HL-60/S4 treated with retinoic acid at 250 ng/mL for 4 days and 3 days (cell line): ENCODE measurements around the gene OTOP3.
"Not testable (repeated sequence)": the region's sequence is repeated elsewhere in the genome, so short reads cannot be mapped to it uniquely, and the experiment has no call there.

ENCODE experiments used
- in situ Hi-C: fragments of 300-500 bp; cut with MboI; formaldehyde crosslinking; loops from 2 replicates; pipeline ENCODE4 v1.7.0; 2022; ENCODE audit warnings: low sequenced_read_pairs

OTOP3 gene

GRCh38 chr17:74935585-74936469, at the start of gene OTOP3:
Gene OTOP3 (plus strand): TSS chr17:74935898. CDS start chr17:74935922, 24 bp downstream.
- in situ Hi-C loops: no loop called here

GRCh38 chr17:74888469-74888868, 47.2 kb upstream of the OTOP3 start:
- in situ Hi-C loops: no loop called here

GRCh38 chr17:74890554-74890953, 45.1 kb upstream of the OTOP3 start:
- in situ Hi-C loops: no loop called here

GRCh38 chr17:74892013-74892841, 43.5 kb upstream of the OTOP3 start:
- in situ Hi-C loops: no loop called here

GRCh38 chr17:74892974-74893911, 42.5 kb upstream of the OTOP3 start, which contains the start of gene FADS6:
Gene FADS6 (minus strand): TSS chr17:74893633. CDS start chr17:74893595, 38 bp downstream.
- in situ Hi-C loops: no loop called here

- in situ Hi-C loops: no loop called here
These were observed 41.6 kb upstream of the OTOP3 start for GRCh38 chr17:74893936-74894671.

- in situ Hi-C loops: no loop called here
These were observed 37.2 kb upstream of the OTOP3 start for GRCh38 chr17:74898376-74898946.

- in situ Hi-C loops: no loop called here
These were observed 35.5 kb upstream of the OTOP3 start for GRCh38 chr17:74900208-74900607.

- in situ Hi-C loops: no loop called here
These were observed 34.2 kb upstream of the OTOP3 start for GRCh38 chr17:74901353-74902135.

- in situ Hi-C loops: no loop called here
These were observed 32.7 kb upstream of the OTOP3 start for GRCh38 chr17:74903034-74903433.

- in situ Hi-C loops: no loop called here
These were observed 32.0 kb upstream of the OTOP3 start for GRCh38 chr17:74903671-74904070.

GRCh38 chr17:74904687-74905409, 30.9 kb upstream of the OTOP3 start:
- in situ Hi-C loops: no loop called here

GRCh38 chr17:74906214-74906793, 29.4 kb upstream of the OTOP3 start:
- in situ Hi-C loops: not testable (repeated sequence)

- in situ Hi-C loops: no loop called here
These were observed 28.7 kb upstream of the OTOP3 start for GRCh38 chr17:74907012-74907411.

- in situ Hi-C loops: not testable (repeated sequence)
These were observed 26.6 kb upstream of the OTOP3 start for GRCh38 chr17:74909097-74909496.

GRCh38 chr17:74911423-74911822, 24.3 kb upstream of the OTOP3 start:
- in situ Hi-C loops: not testable (repeated sequence)

GRCh38 chr17:74916136-74916850, 19.4 kb upstream of the OTOP3 start:
- in situ Hi-C loops: no loop called here
